ENCODE results near the gene AHCYL1. TPM values are rescaled to one million over a fixed set of nuclear protein-coding genes. Genes with fewer than 3 reads are reported as not detected.
A peak's percentile ranks its signal among the peaks of the same experiment; 100 is the strongest.

Gene AHCYL1
- total and polyA plus RNA-seq, 2 donors (not counting 1 experiment from before 2014, with no cell fraction given) = 24.3 to 51.4 TPM

DNA sequence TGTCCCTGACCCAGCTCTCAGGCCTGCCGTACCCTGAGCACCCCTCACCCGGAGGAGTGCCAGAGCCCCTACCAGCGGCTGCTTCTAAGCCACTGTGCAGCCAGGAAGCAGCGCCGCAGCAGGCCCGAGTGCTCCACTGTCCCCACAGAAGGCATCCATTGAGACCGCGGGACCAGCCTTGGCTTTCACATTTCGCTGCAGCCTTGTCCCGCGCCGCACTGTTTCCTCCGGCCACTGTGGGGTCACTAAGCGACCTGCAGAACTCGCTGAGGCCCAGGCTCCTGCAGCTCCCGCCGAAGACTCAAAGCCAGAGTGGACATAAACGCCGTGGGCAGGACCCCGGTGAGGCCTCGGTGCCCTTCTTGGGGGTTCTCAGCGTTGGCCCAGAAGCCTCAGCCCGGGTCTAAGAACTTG is 82.9 kb downstream of the AHCYL1 start:
- H3K9ac ChIP-seq (ENCODE audit: low read length) = no peak overlapping the region
- peak overlapping the region in 1 of 5 experiments; percentile 60 for H3K4me3 ChIP-seq (ENCODE audit: control extremely low read depth in 1 of 5, extremely low read depth in 1 of 5, insufficient read depth in 1 of 5, low read depth in 2 of 5, low read length in 4 of 5)
- Mint-ChIP-seq H3K4me1 (peaks cover 25% of the 10 kb centered on the region), H3K27me3 (peaks cover 52% of the 10 kb centered on the region), H3K4me3 (peak overlapping the region; percentile 94), H3K27ac (no peak overlapping the region), H3K9me3 (ENCODE audit: insufficient read depth) (no peaks in the 10 kb centered on the region)
- H3K4me2 ChIP-seq (replicated peaks; ENCODE audit: low read depth, low read length, poor library complexity, severe bottlenecking) = peak overlapping the region; percentile 81
- ATAC-seq (ENCODE audit: low read depth) (no peak), DNase-seq (no peak)
- H3K79me2 ChIP-seq (ENCODE audit: control insufficient read depth, insufficient read depth, low read length) = no peaks in the 10 kb centered on the region
- H3K27me3 ChIP-seq (replicated peaks in 1 of 4; ENCODE audit: control extremely low read depth in 1 of 4, control insufficient read depth in 3 of 4, insufficient read depth in 4 of 4, low read length in 3 of 4) = peaks cover 0 to 56% (median 40%) of the 10 kb centered on the region in 4 experiments
- H4K20me1 ChIP-seq (ENCODE audit: control insufficient read depth, insufficient read depth, low read length, poor library complexity, severe bottlenecking) = peaks cover 4% of the 10 kb centered on the region
- peaks cover 0 to 35% (median 0%) of the 10 kb centered on the region in 3 donors for H3K9me3 ChIP-seq (ENCODE audit: control extremely low read depth in 1 of 3, control insufficient read depth in 2 of 3, insufficient read depth in 1 of 3, low read length in 2 of 3)
- WGBS (ENCODE audit: insufficient coverage) = 39% methylated on average over 23 of the region's 23 CpGs
- intact Hi-C loops (cut with micrococcal nuclease) = no loop called here
- H2AFZ ChIP-seq (ENCODE audit: insufficient read depth, low read depth, low read length, poor library complexity, severe bottlenecking) = peak overlapping the region; percentile 53
- peaks cover 34 to 40% of the 10 kb centered on the region in 2 donors for H3K4me1 ChIP-seq (ENCODE audit: control insufficient read depth in 2 of 2, insufficient read depth in 2 of 2, low read length in 2 of 2)
- POLR2A ChIA-PET = no interaction called here
- no peaks in the 10 kb centered on the region for H3K36me3 ChIP-seq (replicated peaks in 1 of 2; ENCODE audit: control extremely low read depth in 1 of 2, control insufficient read depth in 1 of 2, extremely low read depth in 1 of 2, insufficient read depth in 2 of 2, low read length in 1 of 2)
- H3K27ac ChIP-seq (ENCODE audit: low read length in 2 of 2) = no peak overlapping the region
- CTCF ChIA-PET = interaction anchor here (2.4 kb wide), 1 partner anchor 14 kb away, joined by 13 read pairs; no protein-coding TSS in a partner anchor
- no peak for TF ChIP-seq EZH2 (IDR thresholded peaks at IDR 0.05; ENCODE audit: borderline replicate concordance, insufficient read depth, low read depth, low read length, poor library complexity, severe bottlenecking)
- TF ChIP-seq, protein P1, sequence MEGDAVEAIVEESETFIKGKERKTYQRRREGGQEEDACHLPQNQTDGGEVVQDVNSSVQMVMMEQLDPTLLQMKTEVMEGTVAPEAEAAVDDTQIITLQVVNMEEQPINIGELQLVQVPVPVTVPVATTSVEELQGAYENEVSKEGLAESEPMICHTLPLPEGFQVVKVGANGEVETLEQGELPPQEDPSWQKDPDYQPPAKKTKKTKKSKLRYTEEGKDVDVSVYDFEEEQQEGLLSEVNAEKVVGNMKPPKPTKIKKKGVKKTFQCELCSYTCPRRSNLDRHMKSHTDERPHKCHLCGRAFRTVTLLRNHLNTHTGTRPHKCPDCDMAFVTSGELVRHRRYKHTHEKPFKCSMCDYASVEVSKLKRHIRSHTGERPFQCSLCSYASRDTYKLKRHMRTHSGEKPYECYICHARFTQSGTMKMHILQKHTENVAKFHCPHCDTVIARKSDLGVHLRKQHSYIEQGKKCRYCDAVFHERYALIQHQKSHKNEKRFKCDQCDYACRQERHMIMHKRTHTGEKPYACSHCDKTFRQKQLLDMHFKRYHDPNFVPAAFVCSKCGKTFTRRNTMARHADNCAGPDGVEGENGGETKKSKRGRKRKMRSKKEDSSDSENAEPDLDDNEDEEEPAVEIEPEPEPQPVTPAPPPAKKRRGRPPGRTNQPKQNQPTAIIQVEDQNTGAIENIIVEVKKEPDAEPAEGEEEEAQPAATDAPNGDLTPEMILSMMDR (IDR thresholded peaks at IDR 0.05) = no peak

DNA sequence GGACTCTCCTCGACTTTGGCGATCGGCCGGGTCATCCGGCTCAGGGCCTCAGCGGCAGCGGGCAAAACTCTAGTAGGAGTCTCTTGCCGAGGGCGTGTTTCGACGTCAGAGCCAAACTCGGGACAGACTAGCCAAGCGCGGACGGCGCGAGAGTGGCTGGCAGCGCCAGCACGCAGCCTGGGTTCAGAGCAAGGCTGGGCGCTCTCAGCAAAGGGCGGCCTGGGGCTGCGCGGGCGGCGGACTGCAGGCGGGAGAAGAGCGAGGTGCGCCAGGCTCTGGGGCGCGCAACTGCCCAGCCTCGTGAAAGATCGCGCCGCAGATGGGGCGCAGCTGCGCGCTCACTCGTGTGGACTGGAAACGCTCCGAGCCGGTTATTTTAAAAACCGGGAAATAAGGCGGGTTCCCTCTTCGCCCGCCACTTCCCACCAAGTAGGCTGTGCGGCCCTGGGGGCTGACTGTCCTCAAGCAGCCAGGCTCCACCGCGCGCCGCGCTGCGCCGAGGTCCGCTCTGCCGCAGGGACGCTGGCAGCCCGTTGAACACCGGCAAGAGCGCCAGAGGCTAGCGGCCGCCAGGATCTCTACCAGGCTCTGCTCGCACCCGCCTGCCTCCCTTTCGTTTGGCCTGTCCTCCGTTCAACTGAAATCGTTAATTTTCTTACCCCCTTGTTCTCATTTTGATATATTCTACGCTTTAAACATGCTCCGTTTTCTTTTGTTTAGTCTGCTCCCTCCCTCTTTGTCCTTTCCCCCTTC is 83.5 kb downstream of the AHCYL1 start:
- Histone ChIP-seq H3K9ac (ENCODE audit: low read length) (peak overlapping the region; percentile 35), H3K4me1 (ENCODE audit: control insufficient read depth in 2 of 2, insufficient read depth in 2 of 2, low read length in 2 of 2) (peaks cover 34 to 40% of the 10 kb centered on the region in 2 donors), H2AFZ (ENCODE audit: insufficient read depth, low read depth, low read length, poor library complexity, severe bottlenecking) (peak overlapping the region; percentile 53), H3K4me2 (replicated peaks; ENCODE audit: low read depth, low read length, poor library complexity, severe bottlenecking) (peak overlapping the region; percentile 81), H3K36me3 (replicated peaks in 1 of 2; ENCODE audit: control extremely low read depth in 1 of 2, control insufficient read depth in 1 of 2, extremely low read depth in 1 of 2, insufficient read depth in 2 of 2, low read length in 1 of 2) (no peaks in the 10 kb centered on the region), H3K79me2 (ENCODE audit: control insufficient read depth, insufficient read depth, low read length) (no peaks in the 10 kb centered on the region), H3K4me3 (ENCODE audit: control extremely low read depth in 1 of 5, extremely low read depth in 1 of 5, insufficient read depth in 1 of 5, low read depth in 2 of 5, low read length in 4 of 5) (peak overlapping the region in 4 of 5 experiments; percentile 41 to 61 (median 54)), H3K27me3 (replicated peaks in 1 of 4; ENCODE audit: control extremely low read depth in 1 of 4, control insufficient read depth in 3 of 4, insufficient read depth in 4 of 4, low read length in 3 of 4) (peaks cover 0 to 61% (median 43%) of the 10 kb centered on the region in 4 experiments), H4K20me1 (ENCODE audit: control insufficient read depth, insufficient read depth, low read length, poor library complexity, severe bottlenecking) (peaks cover 4% of the 10 kb centered on the region), H3K27ac (ENCODE audit: low read length in 2 of 2) (no peak overlapping the region), H3K9me3 (ENCODE audit: control extremely low read depth in 1 of 3, control insufficient read depth in 2 of 3, insufficient read depth in 1 of 3, low read length in 2 of 3) (peaks cover 0 to 35% (median 0%) of the 10 kb centered on the region in 3 donors)
- H3K9me3 Mint-ChIP-seq (ENCODE audit: insufficient read depth) = no peaks in the 10 kb centered on the region
- peak overlapping the region; percentile 71 for H3K27ac Mint-ChIP-seq
- WGBS (ENCODE audit: insufficient coverage) = 8% methylated on average over 68 of the region's 68 CpGs
- intact Hi-C loops (cut with micrococcal nuclease) = loop anchor here (2.0 kb wide), 1 partner anchor 15 kb away; no protein-coding TSS in a partner anchor
- H3K27me3 Mint-ChIP-seq = peaks cover 57% of the 10 kb centered on the region
- peaks cover 25% of the 10 kb centered on the region for H3K4me1 Mint-ChIP-seq
- peak; percentile 66 for DNase-seq
- ATAC-seq (ENCODE audit: low read depth) = peak; percentile 34
- ChIA-PET CTCF (interaction anchor here (0.5 to 1.4 kb wide), 3 partner anchors 8 to 20 kb away, joined by 3 to 4 read pairs (median 4); no protein-coding TSS in a partner anchor), POLR2A (no interaction called here)
- TF ChIP-seq, protein P1 (IDR thresholded peaks at IDR 0.05) = no peak
- peak; percentile 32 for TF ChIP-seq EZH2 (IDR thresholded peaks at IDR 0.05; ENCODE audit: borderline replicate concordance, insufficient read depth, low read depth, low read length, poor library complexity, severe bottlenecking)
- peak overlapping the region; percentile 94 for H3K4me3 Mint-ChIP-seq

Data from B cell (primary cell).